Sigmoid colon (tissue), 7 donors: ENCODE measurements around the gene SLC44A4. TPM values are rescaled to one million over a fixed set of nuclear protein-coding genes. Genes with fewer than 3 reads are reported as not detected.
"Not testable (repeated sequence)": the region's sequence is repeated elsewhere in the genome, so short reads cannot be mapped to it uniquely, and the experiment has no call there.

Source experiments
- DNase-seq: peaks from one replicate; pipeline ENCODE4 v3.0.0-alpha.2; 2019
- H3K27ac ChIP-seq, 4 donors: fragments of 200-600 bp; sonication (generic); one replicate each; pipeline ENCODE4 v1.5.1; 2016 to 2019; ENCODE audit warnings: mild to moderate bottlenecking in 1 of 4
- H3K27me3 ChIP-seq, 3 donors: fragments of 200-600 bp; sonication (generic); one replicate each; pipeline ENCODE4 v1.5.1; 2019; ENCODE audit warnings: mild to moderate bottlenecking in 1 of 3
- H3K36me3 ChIP-seq, 4 donors: fragments of 200-600 bp; sonication (generic); one replicate each; pipeline ENCODE4 v1.5.1; 2016 to 2019
- H3K4me1 ChIP-seq, 4 donors: fragments of 200-600 bp; sonication (generic); one replicate each; pipeline ENCODE4 v1.5.1; 2017 to 2019
- H3K4me3 ChIP-seq, 4 donors: fragments of 200-600 bp; sonication (generic); one replicate each; pipeline ENCODE4 v1.5.1; 2017 to 2019; ENCODE audit warnings: mild to moderate bottlenecking in 2 of 4, moderate library complexity in 1 of 4
- H3K9me3 ChIP-seq, 4 donors: fragments of 200-600 bp in 3 of 4; sonication (generic) in 3 of 4; one replicate each; pipeline versions ENCODE4 v1.5.1 to v1.6.1; 2013 to 2019
- EP300 ChIP-seq, 4 donors: sonication (generic); formaldehyde crosslinking; IDR thresholded peaks; one replicate each; pipeline ENCODE4 v1.6.1; 2017; ENCODE audit warnings: antibody characterized with exemption in 4 of 4
- POLR2A ChIP-seq, 2 donors: fragments of 450-650 bp; IDR thresholded peaks; one replicate each; pipeline ENCODE4 v1.6.1; 2016; ENCODE audit warnings: antibody characterized with exemption in 2 of 2, mild to moderate bottlenecking in 2 of 2, moderate library complexity in 2 of 2
- POLR2AphosphoS5 ChIP-seq, 4 donors: sonication (generic); formaldehyde crosslinking; IDR thresholded peaks; one replicate each; pipeline ENCODE4 v1.6.1; 2017; ENCODE audit warnings: antibody characterized with exemption in 4 of 4
- WGBS, 2 donors: extraction: QIAGEN DNeasy Blood & Tissue Kit; methylation state at CpG; one replicate each; pipeline ENCODE4 v1.1.7; 2013; 5-methylcytosine and 5-hydroxymethylcytosine counted together
- intact Hi-C: fragments of 100-400 bp; cut with DNase I; formaldehyde crosslinking; loops from one replicate; pipeline ENCODE4 v1.15.1; 2023
- polyA plus RNA-seq, 3 donors: library from polyadenylated mRNA; stranded (reverse); fragments of 200-250 nt; gene quantifications; one replicate each; pipeline ENCODE4 v1.2.3, GENCODE V29; 2013
- total RNA-seq, 4 donors: library from RNA; depleted of rRNA; stranded (reverse); fragments of >200 nt; gene quantifications; one replicate each; pipeline ENCODE4 v1.1.0, GENCODE V29; 2016
- TF ChIP-seq, protein P1 (sequence below), 4 experiments: fragments of 450-650 bp in 3 of 4; fragments of 200-600 bp in 1 of 4; IDR thresholded peaks; one replicate each; pipeline ENCODE4 v1.5.1; 2016 to 2019; ENCODE audit warnings: antibody characterized with exemption in 4 of 4, mild to moderate bottlenecking in 3 of 4, moderate library complexity in 2 of 4
- donor health status: healthy with polysubstance abuse.
- donor health status: Bipolar disorder and iron deficiency.
- donor health status: healthy.

Gene SLC44A4
- total and polyA plus RNA-seq, 7 donors = 1.4 to 252 (median 78.1) TPM; not detected in 2

GRCh38 chr6:31850765-31851484 is 27.9 kb downstream of the SLC44A4 start:
- no peaks in the 10 kb centered on the region for H3K36me3 ChIP-seq
- DNase-seq = no peak
- no peaks in the 10 kb centered on the region for H3K9me3 ChIP-seq
- H3K27me3 ChIP-seq = no peaks in the 10 kb centered on the region
- H3K27ac ChIP-seq = no peak overlapping the region
- 95 to 98% methylated on average over 2 of the region's 2 CpGs for WGBS, 2 donors
- TF ChIP-seq EP300 (IDR thresholded peaks at IDR 0.05) = no peak
- no peak for TF ChIP-seq POLR2A (IDR thresholded peaks at IDR 0.05)
- TF ChIP-seq, protein P1, sequence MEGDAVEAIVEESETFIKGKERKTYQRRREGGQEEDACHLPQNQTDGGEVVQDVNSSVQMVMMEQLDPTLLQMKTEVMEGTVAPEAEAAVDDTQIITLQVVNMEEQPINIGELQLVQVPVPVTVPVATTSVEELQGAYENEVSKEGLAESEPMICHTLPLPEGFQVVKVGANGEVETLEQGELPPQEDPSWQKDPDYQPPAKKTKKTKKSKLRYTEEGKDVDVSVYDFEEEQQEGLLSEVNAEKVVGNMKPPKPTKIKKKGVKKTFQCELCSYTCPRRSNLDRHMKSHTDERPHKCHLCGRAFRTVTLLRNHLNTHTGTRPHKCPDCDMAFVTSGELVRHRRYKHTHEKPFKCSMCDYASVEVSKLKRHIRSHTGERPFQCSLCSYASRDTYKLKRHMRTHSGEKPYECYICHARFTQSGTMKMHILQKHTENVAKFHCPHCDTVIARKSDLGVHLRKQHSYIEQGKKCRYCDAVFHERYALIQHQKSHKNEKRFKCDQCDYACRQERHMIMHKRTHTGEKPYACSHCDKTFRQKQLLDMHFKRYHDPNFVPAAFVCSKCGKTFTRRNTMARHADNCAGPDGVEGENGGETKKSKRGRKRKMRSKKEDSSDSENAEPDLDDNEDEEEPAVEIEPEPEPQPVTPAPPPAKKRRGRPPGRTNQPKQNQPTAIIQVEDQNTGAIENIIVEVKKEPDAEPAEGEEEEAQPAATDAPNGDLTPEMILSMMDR (IDR thresholded peaks at IDR 0.05) = no peak
- no peak for TF ChIP-seq POLR2AphosphoS5 (IDR thresholded peaks at IDR 0.05)
- intact Hi-C loops = no loop called here
- no peak overlapping the region for H3K4me3 ChIP-seq
- H3K4me1 ChIP-seq = no peaks in the 10 kb centered on the region

GRCh38 chr6:31847276-31847978 is 31.4 kb downstream of the SLC44A4 start:
- no peak for TF ChIP-seq POLR2AphosphoS5 (IDR thresholded peaks at IDR 0.05)
- no peak for TF ChIP-seq EP300 (IDR thresholded peaks at IDR 0.05)
- TF ChIP-seq POLR2A (IDR thresholded peaks at IDR 0.05) = no peak
- TF ChIP-seq, protein P1 (IDR thresholded peaks at IDR 0.05) = no peak
- intact Hi-C loops = no loop called here
- H3K9me3 ChIP-seq = no peaks in the 10 kb centered on the region
- DNase-seq = no peak
- 68 to 91% methylated on average over 2 of the region's 2 CpGs for WGBS, 2 donors
- H3K4me3 ChIP-seq = no peak overlapping the region
- H3K27ac ChIP-seq = no peak overlapping the region
- no peaks in the 10 kb centered on the region for H3K4me1 ChIP-seq
- no peaks in the 10 kb centered on the region for H3K27me3 ChIP-seq
- H3K36me3 ChIP-seq = peaks cover 0 to 4% (median 0%) of the 10 kb centered on the region in 4 donors

- Histone ChIP-seq H3K27me3 (no peaks in the 10 kb centered on the region), H3K4me3 (no peak overlapping the region), H3K27ac (no peak overlapping the region), H3K9me3 (no peaks in the 10 kb centered on the region), H3K4me1 (no peaks in the 10 kb centered on the region), H3K36me3 (peaks cover 4 to 22% (median 16%) of the 10 kb centered on the region in 4 donors)
- intact Hi-C loops = no loop called here
- DNase-seq = no peak
- WGBS, 2 donors = 86 to 95% methylated on average over 3 of the region's 3 CpGs
- no peak for TF ChIP-seq POLR2A (IDR thresholded peaks at IDR 0.05)
- TF ChIP-seq, protein P1 (IDR thresholded peaks at IDR 0.05) = no peak
- no peak for TF ChIP-seq POLR2AphosphoS5 (IDR thresholded peaks at IDR 0.05)
Observed at GRCh38 chr6:31844507-31844906, 34.3 kb downstream of the SLC44A4 start.

DNA sequence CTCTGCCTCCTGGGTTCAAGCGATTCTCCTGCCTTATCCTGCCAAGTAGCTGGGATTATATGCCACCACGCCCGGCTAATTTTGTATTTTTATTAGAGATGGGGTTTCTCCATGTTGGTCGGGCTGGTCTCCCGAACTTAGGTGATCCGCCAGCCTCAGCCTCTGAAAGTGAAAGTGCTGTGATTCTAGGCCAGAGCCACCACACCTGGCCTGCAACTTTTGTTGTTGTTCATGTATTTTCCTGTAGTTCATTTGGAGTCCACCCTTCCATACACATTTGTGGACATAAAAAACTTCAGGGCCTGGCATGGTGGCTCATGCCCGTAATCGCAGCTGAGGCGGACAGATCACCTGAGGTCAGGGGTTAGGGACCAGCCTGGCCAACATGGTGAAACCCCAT is 36.7 kb downstream of the SLC44A4 start:
- 62 to 80% methylated on average over 9 of the region's 9 CpGs for WGBS, 2 donors
- intact Hi-C loops = no loop called here
- no peaks in the 10 kb centered on the region for H3K27me3 ChIP-seq
- H3K27ac ChIP-seq = no peak overlapping the region
- peaks cover 18 to 47% (median 36%) of the 10 kb centered on the region in 4 donors for H3K36me3 ChIP-seq
- no peaks in the 10 kb centered on the region for H3K9me3 ChIP-seq
- H3K4me1 ChIP-seq = peaks cover 0 to 21% (median 15%) of the 10 kb centered on the region in 4 donors
- DNase-seq = no peak
- TF ChIP-seq EP300 (IDR thresholded peaks at IDR 0.05) (no peak), POLR2A (IDR thresholded peaks at IDR 0.05) (no peak), POLR2AphosphoS5 (IDR thresholded peaks at IDR 0.05) (no peak)
- TF ChIP-seq, protein P1 (IDR thresholded peaks at IDR 0.05) = no peak
- no peak overlapping the region for H3K4me3 ChIP-seq

GRCh38 chr6:31839779-31840126 is 39.0 kb downstream of the SLC44A4 start:
- peaks cover 18 to 52% (median 36%) of the 10 kb centered on the region in 4 donors for H3K36me3 ChIP-seq
- not testable (repeated sequence) for H3K4me3 ChIP-seq, DNase-seq, H3K27ac ChIP-seq, H3K9me3 ChIP-seq, H3K27me3 ChIP-seq
- WGBS, 2 donors = 88 to 93% methylated on average over 8 of the region's 8 CpGs
- H3K4me1 ChIP-seq = peaks cover 0 to 39% (median 34%) of the 10 kb centered on the region in 4 donors
- intact Hi-C loops = loop anchor here (10.0 kb wide), 2 partner anchors 115 to 295 kb away; partner anchors contain the start of genes ATP6V1G2, DDX39B, NELFE and NFKBIL1
